Measurements from ENCODE around the gene SPIB.

SPIB gene

DNA sequence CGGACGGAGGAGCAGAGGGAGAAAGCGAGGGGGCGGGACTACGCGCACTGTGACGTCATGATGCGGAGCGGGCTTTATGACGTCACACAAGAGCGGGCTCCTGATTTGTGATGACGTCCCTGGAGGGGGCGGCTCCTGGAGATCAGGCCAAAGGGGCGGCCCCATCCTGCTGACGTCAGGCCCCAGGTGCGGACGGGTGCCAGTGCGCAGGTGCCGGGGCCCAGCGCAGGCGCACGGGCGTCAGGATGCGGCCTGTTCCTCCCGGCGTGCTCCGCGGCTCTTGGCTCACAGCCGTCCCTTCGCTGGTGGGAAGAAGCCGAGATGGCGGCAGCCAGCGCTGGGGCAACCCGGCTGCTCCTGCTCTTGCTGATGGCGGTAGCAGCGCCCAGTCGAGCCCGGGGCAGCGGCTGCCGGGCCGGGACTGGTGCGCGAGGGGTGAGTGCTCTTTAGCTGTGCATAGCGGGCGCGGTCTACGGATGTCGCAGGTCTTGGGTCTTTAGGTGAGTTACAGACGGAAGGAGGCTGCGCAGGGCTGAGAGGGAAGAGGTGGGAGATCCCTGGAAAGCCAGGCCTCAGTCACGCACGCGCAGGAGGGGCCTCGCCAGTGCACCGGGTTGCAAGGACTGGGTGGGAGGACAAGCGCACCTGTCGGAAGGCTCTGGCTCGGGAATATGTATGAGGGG lies 57.6 kb downstream of the SPIB start, which contains the start of the genes EMC10 and GARIN5A:
Gene EMC10 (plus strand): TSS at position 284 of the 683 bp plus-strand sequence. CDS start 38 bp downstream, at position 322.
Gene GARIN5A (minus strand): TSS at position 625 of the 683 bp plus-strand sequence. CDS start 460 bp downstream, at position 165.
- DNase-seq, result peak; percentile 89

DNA sequence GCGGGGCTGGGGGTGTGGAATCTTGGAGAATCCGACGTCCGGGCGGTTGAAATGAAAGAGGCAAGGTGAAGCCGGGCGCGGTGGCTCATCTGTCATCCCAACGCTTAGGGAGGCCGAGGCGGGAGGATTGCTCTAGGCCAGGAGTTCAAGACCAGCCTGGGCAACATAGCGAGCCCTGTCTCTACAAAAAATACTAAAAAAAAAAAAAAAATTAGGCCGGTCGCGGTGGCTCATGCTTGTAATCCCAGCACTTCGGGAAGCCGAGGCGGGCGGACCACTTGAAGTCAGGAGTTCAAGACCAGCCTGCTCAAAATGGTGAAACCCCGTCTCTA lies 58.1 kb downstream of the SPIB start:
- DNase-seq, result no peak

DNA sequence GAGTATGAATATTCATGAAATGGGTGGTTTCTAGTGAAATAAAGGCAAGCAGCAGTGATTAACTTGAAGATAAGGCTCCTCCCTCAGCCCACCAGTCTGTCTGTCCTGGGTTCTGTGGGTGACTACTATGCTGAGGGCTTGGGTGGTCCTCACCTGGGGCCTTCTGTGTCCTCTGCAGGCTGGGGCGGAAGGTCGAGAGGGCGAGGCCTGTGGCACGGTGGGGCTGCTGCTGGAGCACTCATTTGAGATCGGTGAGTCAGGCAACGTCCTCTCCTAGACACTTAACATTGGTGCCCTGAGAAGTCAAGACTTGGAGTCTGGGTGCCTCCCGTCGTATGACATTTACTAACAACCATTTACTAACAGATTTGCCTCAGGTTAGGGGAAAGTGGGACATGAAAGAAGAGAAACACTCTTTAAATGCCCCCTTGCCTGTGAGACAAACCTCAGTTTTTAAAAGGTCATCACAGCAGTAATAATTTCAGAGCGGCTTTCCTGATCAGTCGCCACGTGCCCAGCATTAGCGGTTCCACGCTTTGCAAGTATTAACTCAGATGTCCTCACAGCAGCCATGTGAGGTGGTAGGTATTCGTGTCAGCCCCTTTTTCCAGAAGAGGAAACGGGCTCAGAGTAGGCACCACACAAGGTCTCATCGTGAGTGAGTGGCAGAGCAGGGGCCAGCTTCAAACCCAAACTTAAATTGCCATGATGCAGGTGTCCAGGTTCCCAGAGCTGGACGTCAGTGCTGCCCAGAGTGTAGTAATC lies 59.2 kb downstream of the SPIB start:
- DNase-seq, result no peak

DNA sequence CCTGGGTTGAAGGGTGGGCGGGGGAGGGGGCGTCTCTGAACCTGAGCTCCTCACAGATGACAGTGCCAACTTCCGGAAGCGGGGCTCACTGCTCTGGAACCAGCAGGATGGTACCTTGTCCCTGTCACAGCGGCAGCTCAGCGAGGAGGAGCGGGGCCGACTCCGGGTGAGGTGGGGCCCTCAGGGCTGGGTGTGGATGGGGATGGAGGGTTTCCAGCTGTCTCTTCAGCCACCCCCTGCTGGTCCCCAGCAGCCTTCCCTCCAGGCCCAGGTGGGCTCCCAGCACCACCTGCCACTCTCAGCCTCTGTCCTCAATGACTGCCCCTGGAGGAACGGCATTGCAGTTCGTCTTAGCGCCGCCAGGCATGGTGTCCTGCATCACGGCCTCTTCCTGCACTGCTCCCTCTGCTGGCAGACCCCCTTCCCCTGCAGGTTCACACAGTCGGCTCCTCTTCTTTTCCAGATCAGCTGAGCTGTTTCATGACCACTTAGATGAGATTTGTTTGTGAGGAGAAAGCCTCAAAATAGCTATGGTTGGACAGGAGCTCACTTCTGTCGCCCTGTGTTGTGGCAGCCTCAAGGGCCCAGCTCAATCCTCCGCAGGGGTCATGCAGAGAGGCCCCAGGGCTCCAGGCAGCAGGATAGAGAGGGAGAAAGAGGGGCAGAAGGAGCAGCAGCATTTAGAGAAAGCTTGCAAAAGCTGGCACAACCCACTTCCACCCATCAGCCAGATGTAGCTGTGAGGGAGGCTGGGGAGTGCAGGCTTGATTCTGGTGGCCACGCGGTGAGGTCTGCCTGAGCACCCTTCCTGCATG lies 60.4 kb downstream of the SPIB start:
- no peak for DNase-seq

DNA sequence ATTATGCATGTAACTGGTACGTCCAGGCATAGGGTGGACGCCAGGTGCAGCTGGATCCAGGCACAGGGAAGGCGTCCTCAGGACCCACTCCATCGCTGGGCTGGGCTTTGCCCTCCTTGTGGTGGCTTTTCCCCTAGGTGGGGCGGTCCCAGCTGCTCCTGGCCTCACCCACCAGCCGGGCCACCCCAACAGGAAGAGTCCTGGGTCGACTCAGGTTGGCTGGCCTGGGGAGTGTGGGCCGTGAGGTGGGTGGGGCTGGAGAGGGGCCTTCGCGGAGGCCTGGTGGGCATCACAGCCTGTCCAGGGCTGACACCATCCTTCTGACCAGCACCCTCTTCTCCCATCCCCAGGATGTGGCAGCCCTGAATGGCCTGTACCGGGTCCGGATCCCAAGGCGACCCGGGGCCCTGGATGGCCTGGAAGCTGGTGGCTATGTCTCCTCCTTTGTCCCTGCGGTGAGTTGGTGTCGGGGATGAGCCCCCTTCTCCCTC lies 61.1 kb downstream of the SPIB start:
- DNase-seq, result no peak

DNA sequence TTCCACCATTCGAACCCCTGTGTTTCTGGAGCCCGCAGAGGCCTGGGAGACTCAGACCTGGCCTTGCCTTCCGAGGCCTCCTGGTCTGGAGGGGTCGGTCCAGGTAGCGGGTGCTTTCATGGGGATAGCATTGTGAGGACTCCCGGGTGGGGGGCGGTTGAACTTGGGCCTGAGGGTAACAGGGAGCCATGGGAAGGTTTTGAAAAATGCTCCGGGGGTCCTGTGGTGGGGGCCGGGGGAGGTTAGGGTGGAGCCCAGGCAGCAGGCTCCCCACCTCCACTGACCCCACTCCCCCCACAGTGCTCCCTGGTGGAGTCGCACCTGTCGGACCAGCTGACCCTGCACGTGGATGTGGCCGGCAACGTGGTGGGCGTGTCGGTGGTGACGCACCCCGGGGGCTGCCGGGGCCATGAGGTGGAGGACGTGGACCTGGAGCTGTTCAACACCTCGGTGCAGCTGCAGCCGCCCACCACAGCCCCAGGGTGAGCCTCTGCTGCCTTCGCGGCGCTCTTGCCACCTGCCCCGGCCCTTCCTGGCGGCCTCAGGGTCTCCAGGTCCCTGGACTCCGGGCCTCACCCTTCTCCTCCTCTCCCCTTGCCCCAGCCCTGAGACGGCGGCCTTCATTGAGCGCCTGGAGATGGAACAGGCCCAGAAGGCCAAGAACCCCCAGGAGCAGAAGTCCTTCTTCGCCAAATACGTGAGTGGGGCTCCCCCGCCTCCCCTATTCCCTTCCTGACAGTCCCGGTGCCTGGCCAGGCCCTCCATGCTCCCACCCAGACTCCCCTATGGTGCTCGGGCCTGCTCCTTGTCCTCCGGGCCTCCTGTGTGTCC lies 61.8 kb downstream of the SPIB start:
- DNase-seq, result no peak
